Fibroblast of skin of abdomen (primary cell): ENCODE measurements around the gene PSMB1.
"Not testable (repeated sequence)": the region's sequence is repeated elsewhere in the genome, so short reads cannot be mapped to it uniquely, and the experiment has no call there.

Experiments
- DNase-seq: peaks from one replicate; pipeline ENCODE4 v3.0.0-alpha.2; 2013

PSMB1 gene

DNA sequence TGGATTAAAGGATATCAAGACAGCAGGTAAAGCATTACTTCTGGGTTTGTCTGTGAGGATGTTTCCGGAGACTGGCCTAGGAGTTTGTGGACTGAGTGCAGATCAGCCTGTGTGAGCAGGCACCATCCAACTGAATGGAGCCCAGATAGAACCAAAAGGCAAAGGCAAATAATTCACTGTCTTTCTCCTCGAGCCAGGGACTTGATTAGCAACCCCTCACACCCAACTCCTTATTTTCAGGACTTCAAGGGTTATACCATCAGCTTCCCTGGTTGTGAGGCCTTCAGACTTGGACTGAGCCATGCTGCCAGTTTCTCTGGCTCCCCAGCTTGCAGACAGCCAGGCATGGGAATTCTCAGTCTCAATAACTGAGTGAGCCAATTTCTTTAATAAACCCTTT lies 19.3 kb downstream of the PSMB1 start:
- no peak for DNase-seq

DNA sequence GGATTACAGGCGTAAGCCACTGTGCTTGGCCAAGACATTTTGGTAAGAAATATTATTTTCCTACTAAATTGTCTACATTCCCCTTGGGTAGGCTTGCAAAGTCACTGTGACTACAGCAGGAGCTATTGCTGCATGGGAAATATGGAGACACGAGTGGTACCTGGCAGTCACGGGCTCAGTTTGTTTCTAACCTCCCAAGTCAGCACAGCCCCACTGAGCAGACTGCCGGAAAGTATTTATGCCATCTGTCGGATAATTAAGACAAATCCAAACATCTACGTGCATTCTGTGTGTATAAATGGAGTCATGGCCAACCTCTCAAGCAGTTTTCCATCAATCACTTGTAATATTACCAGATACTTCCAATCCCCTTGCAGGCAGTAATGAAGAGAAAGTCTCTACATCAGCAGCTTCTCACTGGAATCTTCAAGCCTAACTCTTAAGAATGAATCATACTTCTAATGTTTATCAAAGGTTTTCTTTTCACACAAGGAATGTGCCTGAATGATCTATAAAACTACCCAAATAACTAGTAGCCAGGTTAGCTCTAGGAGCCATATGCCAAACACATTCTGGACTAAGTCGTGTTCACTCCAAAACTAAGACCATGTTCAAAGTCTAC lies 20.1 kb downstream of the PSMB1 start:
- DNase-seq = no peak

GRCh38 chr6:170529839-170530469 lies 23.2 kb downstream of the PSMB1 start:
- DNase-seq = peak; percentile 67

- not testable (repeated sequence) for DNase-seq
Measured at GRCh38 chr6:170527995-170528394, 25.1 kb downstream of the PSMB1 start.

DNA sequence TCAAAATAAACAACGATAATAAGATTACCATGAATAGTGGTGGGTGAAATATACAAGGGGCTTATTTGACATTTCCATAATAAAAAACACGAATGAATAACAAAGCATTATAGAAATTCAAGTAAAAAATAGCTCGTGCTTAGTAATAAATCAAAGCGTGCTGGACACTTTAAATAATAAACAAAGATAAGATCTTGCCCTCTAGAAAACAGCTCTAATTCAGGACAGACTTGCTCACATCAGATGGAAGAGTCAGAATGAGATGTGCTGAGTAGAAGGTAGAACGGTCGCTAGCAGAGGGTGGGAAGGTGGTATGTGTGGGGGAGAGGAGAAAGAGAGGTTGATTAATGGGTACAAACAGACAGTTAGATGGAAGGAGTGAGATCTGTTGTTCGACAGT lies 27.3 kb downstream of the PSMB1 start:
- DNase-seq = no peak

DNA sequence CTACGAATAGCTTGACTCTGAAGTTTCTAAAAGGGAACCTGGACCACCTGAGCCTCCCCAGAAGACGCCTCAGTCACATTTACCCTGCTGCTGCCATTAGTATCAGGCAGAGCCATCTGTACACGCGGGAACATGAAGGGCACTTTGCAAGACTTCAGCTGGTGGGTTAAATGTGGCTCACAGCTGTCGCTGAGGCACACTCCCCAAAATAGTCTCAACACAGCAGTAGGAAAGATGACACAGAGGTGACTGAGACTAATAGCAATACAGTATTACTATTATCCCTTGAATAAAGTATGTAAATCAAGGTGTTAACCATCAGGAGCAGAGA lies 29.0 kb downstream of the PSMB1 start:
- DNase-seq = no peak

DNA sequence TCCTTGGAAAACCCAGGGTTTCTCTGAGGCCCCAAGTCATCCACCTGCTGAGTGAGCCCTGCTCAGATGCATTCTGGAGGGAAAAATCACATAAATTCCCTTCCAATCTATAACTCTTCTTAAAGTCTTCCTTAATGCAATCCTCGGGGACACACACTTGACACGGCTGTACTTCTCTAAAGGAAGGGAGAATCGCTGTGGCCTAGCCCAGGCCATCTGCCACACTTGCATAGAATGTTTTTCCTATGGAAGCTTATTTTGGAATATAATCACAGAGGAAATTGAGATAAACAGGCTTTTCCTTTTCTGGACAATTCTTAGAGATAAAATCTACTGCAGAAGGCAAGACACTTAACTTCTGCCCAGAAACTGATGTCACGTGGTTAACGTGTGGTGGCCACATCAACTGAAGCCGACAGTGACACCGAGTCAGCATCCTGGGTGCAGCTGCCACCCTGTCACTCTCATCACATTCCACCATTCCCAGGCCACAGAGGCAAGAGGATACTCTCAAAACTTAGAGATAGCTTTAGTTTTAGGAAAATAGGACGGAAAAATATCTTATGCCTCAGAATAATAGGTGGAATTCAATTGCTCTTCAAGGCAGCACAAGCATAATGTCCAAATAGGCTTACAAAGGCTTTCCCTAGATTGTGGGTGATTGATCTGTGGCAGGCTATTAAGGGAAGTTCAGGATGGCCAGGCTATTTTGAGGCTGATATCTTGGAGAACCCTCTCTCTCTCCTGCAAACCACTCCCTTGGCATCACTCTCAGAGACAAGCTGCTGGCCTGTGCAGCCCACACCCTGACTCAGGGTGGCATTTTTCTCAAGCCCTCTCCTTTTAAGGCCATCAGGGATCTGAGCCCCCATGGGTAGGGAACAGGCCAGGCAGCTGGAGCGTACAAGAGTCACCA lies 29.6 kb downstream of the PSMB1 start:
- DNase-seq = no peak

DNA sequence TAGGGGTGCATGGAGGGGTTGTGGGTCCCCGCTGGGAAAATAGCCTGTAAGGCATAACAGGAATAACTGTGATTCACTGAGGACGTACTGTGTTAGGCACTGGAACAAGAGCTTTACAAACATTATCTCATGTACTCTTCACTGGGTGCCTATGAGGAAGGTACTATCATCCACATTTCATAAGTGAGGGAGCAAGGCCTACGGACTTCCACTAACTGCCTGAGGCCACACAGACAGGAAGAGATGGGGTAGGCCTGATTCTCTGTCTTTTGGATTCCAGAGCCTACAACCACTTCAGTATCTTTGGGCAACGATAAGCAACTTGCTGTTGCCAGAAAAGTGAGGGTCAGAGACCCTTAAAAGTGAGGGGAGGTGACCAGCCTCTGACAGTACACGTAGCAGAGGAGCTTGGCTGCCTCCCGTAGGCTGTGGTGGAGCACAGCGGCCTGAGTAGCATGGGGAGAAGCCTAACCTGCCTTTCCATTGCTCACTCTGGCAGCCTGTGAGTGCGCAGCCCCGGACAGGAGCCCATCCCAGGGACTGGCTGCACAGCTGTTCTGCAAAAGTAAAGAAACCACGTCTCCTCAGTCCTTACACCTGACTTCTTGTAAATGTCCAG lies 30.4 kb downstream of the PSMB1 start:
- DNase-seq = peak; percentile 5

DNA sequence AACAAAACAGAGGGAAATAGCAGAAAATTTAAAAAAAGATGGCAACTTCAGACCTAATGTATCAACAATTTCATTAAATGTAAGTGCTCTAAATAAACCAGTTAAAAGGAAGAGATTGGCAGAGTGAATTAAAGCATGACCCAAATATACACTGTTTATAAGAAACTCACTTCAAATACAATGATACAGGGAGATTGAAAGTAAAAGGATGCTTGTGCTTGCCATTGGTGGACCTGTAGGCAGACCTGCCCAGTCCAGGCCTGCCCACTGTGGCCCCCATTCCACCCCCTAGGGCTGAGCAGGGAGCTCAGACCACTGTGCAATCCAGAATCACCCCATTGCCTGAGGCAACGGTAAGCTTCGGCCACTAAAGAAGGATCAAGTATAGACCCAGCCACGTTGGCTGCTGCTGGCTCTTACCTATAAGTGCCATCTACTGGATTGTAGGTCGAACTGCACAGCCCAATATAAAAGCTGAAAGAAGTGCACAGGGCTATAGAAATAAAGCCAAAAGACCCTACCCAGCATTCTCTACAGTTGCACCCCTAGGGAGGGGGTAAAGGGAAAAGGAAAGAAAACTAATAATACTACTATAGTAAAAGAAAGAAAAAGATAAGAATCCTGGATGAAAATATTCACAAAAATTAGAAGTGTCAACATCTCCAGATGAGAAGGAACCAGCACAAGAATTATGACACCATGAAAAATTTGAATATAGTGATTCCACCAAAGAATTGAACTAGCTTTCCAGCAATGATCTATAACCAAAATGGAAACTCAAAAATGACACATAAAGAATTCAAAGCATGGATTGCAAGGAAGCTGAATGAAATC lies 36.1 kb downstream of the PSMB1 start:
- peak; percentile 74 for DNase-seq

GRCh38 chr6:170514908-170515307 lies 38.2 kb downstream of the PSMB1 start:
- no peak for DNase-seq

GRCh38 chr6:170512249-170512648 lies 40.9 kb downstream of the PSMB1 start:
- no peak for DNase-seq

- DNase-seq = no peak
Measured at GRCh38 chr6:170510631-170511030, 42.5 kb downstream of the PSMB1 start.

DNA sequence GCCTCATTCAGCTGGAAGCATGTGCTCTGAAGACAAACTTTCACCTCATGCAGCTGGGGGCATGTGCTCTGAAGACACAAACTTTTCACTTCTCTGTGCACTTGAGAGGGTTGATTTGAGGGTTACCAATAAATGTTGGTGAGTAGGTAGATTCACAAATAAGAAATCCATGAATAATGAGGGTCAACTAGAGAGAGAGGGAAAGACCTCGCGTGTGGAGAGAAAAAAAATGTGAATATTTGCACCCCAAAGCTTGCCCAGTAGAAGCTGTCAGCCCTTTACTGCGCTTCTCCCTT lies 43.4 kb downstream of the PSMB1 start:
- no peak for DNase-seq

DNA sequence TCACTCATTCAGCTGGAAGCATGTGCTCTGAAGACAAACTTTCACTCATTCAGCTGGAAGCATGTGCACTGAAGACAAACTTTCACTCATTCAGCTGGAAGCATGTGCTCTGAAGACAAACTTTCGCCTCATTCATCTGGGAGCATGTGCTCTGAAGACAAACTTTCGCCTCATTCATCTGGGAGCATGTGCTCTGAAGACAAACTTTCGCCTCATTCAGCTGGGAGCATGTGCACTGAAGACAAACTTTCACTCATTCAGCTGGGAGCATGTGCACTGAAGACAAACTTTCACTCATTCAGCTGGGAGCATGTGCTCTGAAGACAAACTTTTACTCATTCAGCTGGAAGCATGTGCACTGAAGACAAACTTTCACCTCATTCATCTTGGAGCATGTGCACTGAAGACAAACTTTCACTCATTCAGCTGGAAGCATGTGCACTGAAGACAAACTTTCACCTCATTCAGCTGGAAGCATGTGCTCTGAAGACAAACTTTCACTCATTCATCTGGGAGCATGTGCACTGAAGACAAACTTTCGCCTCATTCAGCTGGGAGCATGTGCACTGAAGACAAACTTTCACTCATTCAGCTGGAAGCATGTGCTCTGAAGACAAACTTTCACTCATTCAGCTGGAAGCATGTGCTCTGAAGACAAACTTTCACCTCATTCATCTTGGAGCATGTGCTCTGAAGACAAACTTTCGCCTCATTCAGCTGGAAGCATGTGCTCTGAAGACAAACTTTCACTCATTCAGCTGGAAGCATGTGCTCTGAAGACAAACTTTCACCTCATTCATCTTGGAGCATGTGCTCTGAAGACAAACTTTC lies 44.0 kb downstream of the PSMB1 start:
- not testable (repeated sequence) for DNase-seq

DNA sequence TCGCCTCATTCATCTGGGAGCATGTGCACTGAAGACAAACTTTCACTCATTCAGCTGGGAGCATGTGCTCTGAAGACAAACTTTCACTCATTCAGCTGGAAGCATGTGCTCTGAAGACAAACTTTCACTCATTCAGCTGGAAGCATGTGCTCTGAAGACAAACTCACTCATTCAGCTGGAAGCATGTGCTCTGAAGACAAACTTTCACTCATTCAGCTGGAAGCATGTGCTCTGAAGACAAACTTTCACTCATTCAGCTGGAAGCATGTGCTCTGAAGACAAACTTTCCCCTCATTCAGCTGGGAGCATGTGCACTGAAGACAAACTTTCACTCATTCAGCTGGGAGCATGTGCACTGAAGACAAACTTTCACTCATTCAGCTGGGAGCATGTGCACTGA lies 44.8 kb downstream of the PSMB1 start:
- not testable (repeated sequence) for DNase-seq

DNA sequence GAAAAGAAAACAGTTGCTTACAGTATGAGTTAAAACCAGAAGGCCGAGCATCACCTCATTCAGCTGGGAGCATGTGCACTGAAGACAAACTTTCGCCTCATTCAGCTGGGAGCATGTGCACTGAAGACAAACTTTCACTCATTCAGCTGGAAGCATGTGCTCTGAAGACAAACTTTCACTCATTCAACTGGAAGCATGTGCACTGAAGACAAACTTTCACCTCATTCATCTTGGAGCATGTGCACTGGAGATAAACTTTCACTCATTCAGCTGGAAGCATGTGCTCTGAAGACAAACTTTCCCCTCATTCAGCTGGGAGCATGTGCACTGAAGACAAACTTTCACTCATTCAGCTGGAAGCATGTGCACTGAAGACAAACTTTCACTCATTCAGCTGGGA lies 45.4 kb downstream of the PSMB1 start:
- not testable (repeated sequence) for DNase-seq

DNA sequence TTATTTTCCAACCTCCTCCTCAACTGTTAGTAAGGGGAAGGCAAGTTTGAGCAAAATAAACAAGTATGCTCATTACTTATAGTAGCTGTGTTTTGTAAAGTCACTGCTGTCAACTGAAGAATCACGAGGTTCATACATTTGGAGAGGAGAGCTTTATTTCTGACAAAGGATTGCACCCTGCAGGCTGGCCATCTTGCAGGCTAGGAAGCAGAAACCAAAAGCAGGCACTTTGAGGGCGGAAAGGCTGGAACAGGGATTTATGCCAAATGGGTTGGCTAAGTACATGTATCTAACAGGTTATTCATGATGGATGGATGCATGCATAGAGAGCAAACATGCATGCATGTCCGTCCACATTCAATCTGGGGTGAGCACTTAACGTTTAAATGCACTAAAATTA lies 46.7 kb downstream of the PSMB1 start:
- DNase-seq = no peak

GRCh38 chr6:170505306-170505705 lies 47.8 kb downstream of the PSMB1 start:
- DNase-seq = no peak

DNA sequence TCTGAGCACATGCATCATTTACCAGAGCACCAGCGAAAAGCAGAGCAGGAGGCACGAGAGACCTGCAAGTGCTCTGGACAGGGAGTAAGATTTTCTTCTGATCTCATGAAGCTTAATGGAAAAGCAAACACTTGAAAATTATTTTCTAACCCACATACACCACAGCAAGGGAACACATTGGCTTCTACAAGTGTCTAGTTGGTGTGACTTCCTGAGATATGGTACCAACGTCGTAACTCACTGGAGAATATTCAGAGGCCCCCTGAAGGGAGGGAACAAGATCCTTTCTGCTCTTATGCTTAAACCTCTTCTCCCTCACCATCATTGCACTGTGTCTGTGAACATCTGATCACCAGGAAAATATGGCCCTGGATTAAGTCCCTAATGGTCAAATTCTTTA lies 48.6 kb downstream of the PSMB1 start:
- DNase-seq = no peak

GRCh38 chr6:170503414-170503761 lies 49.7 kb downstream of the PSMB1 start:
- DNase-seq = no peak

- not testable (repeated sequence) for DNase-seq
Measured at GRCh38 chr6:170502733-170503413, 50.2 kb downstream of the PSMB1 start.
